Central memory CD8-positive, alpha-beta T cell (primary cell): ENCODE results near the gene CCDC149.

ENCODE experiments used
- ATAC-seq: fragments of 150-1000 bp; cut with Tn5 transposase; replicated peaks from 2 replicates; pipeline ENCODE4 v1.10.0; 2022; ENCODE audit warnings: mild to moderate bottlenecking, moderate FRiP score, moderate number of reproducible peaks; ENCODE audit not compliant: poor library complexity, severe bottlenecking; ENCODE audit errors: extremely low read depth
- DNase-seq, 2 donors: peaks; one replicate each; pipeline ENCODE4 v3.0.0; 2021; ENCODE audit warnings: low spot score in 2 of 2
- H3K27ac Mint-ChIP-seq: one replicate; pipeline ENCODE4 v1.8.0; 2022; ENCODE audit warnings: low read depth, mild to moderate bottlenecking, moderate library complexity, mixed read lengths
- H3K27me3 Mint-ChIP-seq: one replicate; pipeline ENCODE4 v1.8.0; 2022; ENCODE audit warnings: mixed read lengths
- H3K36me3 Mint-ChIP-seq: one replicate; pipeline ENCODE4 v1.8.0; 2022; ENCODE audit warnings: mild to moderate bottlenecking, moderate library complexity, mixed read lengths; ENCODE audit not compliant: insufficient read depth
- H3K4me1 Mint-ChIP-seq: one replicate; pipeline ENCODE4 v1.8.0; 2022; ENCODE audit warnings: mixed read lengths
- H3K4me3 Mint-ChIP-seq: one replicate; pipeline ENCODE4 v1.8.0; 2022; ENCODE audit warnings: mild to moderate bottlenecking, moderate library complexity, mixed read lengths
- H3K9me3 Mint-ChIP-seq: one replicate; pipeline ENCODE4 v1.8.0; 2022; ENCODE audit warnings: mixed read lengths

The CCDC149 gene

DNA sequence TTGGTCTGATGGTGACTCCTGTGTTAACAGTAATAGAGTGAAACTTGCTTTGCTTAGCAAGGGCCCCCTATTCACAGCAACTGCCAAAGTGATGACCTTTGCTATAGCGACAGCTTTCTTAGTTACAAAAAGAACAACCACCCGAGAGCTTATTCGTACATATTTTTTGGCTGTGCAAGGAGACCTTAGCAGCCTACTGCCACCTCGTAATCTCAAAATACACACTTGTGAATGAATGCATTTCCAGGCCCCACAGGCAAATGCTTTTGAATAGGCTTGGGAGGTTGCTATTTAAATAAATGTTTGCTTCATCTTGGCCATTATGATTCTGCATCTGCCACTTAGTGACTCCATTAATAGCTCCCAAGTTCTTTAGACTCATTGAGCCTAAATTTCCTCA is 47.4 kb downstream of the CCDC149 start:
- H3K27ac Mint-ChIP-seq = no peak overlapping the region
- no peak overlapping the region for H3K4me3 Mint-ChIP-seq
- H3K4me1 Mint-ChIP-seq = no peaks in the 10 kb centered on the region
- DNase-seq (no peak), ATAC-seq (no peak)
- H3K36me3 Mint-ChIP-seq = no peaks in the 10 kb centered on the region
- H3K9me3 Mint-ChIP-seq = peaks cover 6% of the 10 kb centered on the region
- peaks cover 3% of the 10 kb centered on the region for H3K27me3 Mint-ChIP-seq

- peaks cover 6% of the 10 kb centered on the region for H3K9me3 Mint-ChIP-seq
- H3K36me3 Mint-ChIP-seq = peaks cover 1% of the 10 kb centered on the region
- H3K27me3 Mint-ChIP-seq = peaks cover 19% of the 10 kb centered on the region
- H3K4me1 Mint-ChIP-seq = no peaks in the 10 kb centered on the region
- no peak for ATAC-seq
- no peak overlapping the region for H3K4me3 Mint-ChIP-seq
- H3K27ac Mint-ChIP-seq = no peak overlapping the region
- DNase-seq = no peak
Observed at GRCh38 chr4:24863799-24864198, 49.0 kb downstream of the CCDC149 start.

DNA sequence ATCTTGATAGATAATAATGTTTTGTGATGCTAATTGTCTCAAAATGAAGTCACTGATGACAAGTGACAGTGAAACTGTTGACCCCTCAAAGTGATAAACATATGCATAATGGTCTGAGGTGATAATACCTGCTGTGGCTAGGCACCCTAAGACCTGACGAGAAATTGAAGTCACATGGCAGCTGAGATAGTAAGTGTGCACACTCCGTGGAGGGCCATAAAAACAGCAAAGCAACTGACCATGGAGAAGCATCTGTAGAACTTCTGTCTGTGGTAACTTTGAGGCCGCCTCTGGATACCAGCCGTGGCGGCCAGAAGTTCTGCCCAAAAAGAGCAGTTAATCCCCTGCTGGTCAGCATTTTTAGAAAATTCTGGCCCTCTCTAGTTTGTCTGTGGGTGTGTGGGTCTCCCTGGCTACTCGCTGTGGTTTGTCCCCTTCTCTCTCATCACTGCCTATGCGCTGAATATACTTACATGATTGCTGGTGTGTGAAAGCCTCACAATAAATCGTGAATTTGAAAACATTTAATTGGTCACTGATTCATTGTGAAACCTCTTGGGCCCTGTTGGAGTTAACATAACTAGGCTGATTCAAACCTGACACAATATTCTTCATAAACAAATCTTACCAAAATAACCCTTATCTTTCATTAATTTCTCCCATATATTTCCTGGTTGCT is 50.6 kb downstream of the CCDC149 start:
- no peak for ATAC-seq
- H3K27ac Mint-ChIP-seq = no peak overlapping the region
- H3K4me1 Mint-ChIP-seq = no peaks in the 10 kb centered on the region
- peaks cover 28% of the 10 kb centered on the region for H3K27me3 Mint-ChIP-seq
- peaks cover 1% of the 10 kb centered on the region for H3K36me3 Mint-ChIP-seq
- no peak for DNase-seq
- H3K9me3 Mint-ChIP-seq = peaks cover 6% of the 10 kb centered on the region
- no peak overlapping the region for H3K4me3 Mint-ChIP-seq

DNA sequence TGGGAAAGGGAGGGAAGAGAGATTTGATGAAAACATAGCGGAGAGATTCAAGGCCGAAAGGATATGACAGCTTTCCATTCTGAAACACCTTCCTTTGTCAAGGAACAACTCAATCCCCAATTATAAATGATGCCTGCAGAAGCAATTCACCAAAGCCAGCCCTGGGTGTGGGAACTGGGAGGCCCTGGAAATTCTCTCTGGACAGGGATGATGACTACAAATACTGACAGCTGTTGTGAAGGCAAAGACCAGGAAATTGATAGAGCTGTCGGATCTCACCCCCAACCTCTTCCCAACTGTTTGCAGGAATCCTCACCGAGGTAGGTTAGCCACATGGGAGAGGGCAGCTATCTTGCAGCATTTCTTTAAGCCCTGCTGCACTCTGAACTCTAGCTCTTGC is 54.3 kb downstream of the CCDC149 start:
- ATAC-seq = no peak
- no peak for DNase-seq
- H3K27ac Mint-ChIP-seq = no peak overlapping the region
- no peak overlapping the region for H3K4me3 Mint-ChIP-seq
- peaks cover 34% of the 10 kb centered on the region for H3K27me3 Mint-ChIP-seq
- H3K36me3 Mint-ChIP-seq = peaks cover 1% of the 10 kb centered on the region
- H3K9me3 Mint-ChIP-seq = peaks cover 6% of the 10 kb centered on the region
- H3K4me1 Mint-ChIP-seq = no peaks in the 10 kb centered on the region

- Mint-ChIP-seq H3K27me3 (peaks cover 34% of the 10 kb centered on the region), H3K27ac (no peak overlapping the region)
- DNase-seq = no peak
Observed at GRCh38 chr4:24858026-24858425, 54.8 kb downstream of the CCDC149 start.

DNA sequence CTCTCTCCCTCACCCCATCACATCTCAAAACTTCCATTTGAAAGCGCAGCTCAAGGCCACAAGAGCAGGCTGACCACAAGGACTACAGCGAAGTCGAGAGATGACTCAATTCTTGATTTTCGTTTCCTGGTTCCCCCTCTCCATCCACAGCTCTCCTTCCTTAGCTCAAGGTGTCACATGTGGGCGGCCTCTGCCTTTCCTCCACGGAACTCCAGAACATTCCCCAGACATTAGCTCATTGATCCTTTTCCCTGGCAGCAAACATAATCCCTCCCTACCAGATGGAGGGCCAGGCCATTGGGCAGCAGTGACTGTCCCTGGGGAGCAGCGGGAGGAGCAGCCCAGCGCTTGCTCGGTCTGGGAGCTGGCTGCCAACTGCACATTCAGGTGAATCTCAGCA is 56.3 kb downstream of the CCDC149 start:
- ATAC-seq = no peak
- H3K9me3 Mint-ChIP-seq = peaks cover 6% of the 10 kb centered on the region
- H3K27ac Mint-ChIP-seq = no peak overlapping the region
- H3K4me1 Mint-ChIP-seq = no peaks in the 10 kb centered on the region
- no peak for DNase-seq
- H3K4me3 Mint-ChIP-seq = no peak overlapping the region
- H3K27me3 Mint-ChIP-seq = peaks cover 34% of the 10 kb centered on the region
- H3K36me3 Mint-ChIP-seq = peaks cover 1% of the 10 kb centered on the region

More at GRCh38 chr4:24858026-24858425, 54.8 kb downstream of the CCDC149 start:
- Mint-ChIP-seq H3K36me3 (peaks cover 1% of the 10 kb centered on the region), H3K9me3 (peaks cover 6% of the 10 kb centered on the region), H3K4me1 (no peaks in the 10 kb centered on the region), H3K4me3 (no peak overlapping the region)
- ATAC-seq = no peak

DNA sequence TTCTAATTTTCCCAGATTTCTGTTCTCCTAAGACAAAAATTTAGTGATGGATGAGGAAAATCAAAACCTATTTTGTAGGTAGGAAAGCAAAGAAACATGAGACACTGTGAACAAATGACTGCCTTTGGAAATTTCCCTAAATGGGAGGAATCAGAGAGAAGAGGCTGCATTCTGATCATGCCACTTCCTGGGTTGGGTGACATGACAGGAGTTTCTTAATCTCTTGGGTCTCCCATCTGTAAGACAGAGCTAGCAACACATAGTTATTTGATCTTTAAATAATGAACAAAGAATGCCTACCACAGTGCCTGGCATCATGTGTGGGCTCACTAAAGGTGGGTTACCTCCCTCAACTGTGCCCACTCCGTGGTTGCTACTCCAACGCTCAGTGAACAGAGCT is 57.1 kb downstream of the CCDC149 start:
- ATAC-seq = no peak
- no peak overlapping the region for H3K27ac Mint-ChIP-seq
- no peak overlapping the region for H3K4me3 Mint-ChIP-seq
- no peak for DNase-seq
- no peaks in the 10 kb centered on the region for H3K4me1 Mint-ChIP-seq
- H3K36me3 Mint-ChIP-seq = peaks cover 1% of the 10 kb centered on the region
- H3K27me3 Mint-ChIP-seq = peaks cover 34% of the 10 kb centered on the region
- H3K9me3 Mint-ChIP-seq = no peaks in the 10 kb centered on the region

GRCh38 chr4:24853142-24853541 is 59.7 kb downstream of the CCDC149 start:
- H3K36me3 Mint-ChIP-seq = no peaks in the 10 kb centered on the region
- no peak overlapping the region for H3K4me3 Mint-ChIP-seq
- DNase-seq (no peak), ATAC-seq (no peak)
- H3K27ac Mint-ChIP-seq = no peak overlapping the region
- H3K27me3 Mint-ChIP-seq = peaks cover 9% of the 10 kb centered on the region
- H3K4me1 Mint-ChIP-seq = no peaks in the 10 kb centered on the region
- no peaks in the 10 kb centered on the region for H3K9me3 Mint-ChIP-seq

GRCh38 chr4:24850674-24851073 is 62.2 kb downstream of the CCDC149 start:
- Mint-ChIP-seq H3K9me3 (no peaks in the 10 kb centered on the region), H3K4me3 (no peak overlapping the region), H3K4me1 (no peaks in the 10 kb centered on the region), H3K27me3 (no peaks in the 10 kb centered on the region), H3K27ac (no peak overlapping the region), H3K36me3 (no peaks in the 10 kb centered on the region)
- ATAC-seq = no peak
- no peak for DNase-seq

DNA sequence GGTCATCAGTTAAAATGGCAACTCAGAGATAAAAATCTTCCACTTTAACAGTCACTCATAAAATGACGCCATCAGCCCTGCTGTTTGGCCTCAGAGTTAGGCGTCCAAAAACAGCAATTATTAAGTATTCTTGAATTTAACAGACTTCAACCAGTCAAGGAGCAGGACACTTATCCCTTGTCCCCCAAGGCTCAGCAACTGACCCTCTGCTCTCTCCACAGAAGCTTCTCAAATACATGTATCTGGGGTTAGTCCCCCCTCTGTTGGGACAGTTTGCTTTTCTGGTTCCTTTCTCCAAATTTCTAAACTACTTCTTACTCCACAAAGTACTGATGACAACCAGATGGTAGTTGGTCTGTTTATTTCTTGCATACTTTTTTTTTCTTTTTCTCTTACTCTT is 63.1 kb downstream of the CCDC149 start:
- Mint-ChIP-seq H3K4me1 (no peaks in the 10 kb centered on the region), H3K27me3 (no peaks in the 10 kb centered on the region), H3K27ac (no peak overlapping the region), H3K4me3 (no peak overlapping the region), H3K9me3 (no peaks in the 10 kb centered on the region), H3K36me3 (no peaks in the 10 kb centered on the region)
- DNase-seq (no peak), ATAC-seq (no peak)

DNA sequence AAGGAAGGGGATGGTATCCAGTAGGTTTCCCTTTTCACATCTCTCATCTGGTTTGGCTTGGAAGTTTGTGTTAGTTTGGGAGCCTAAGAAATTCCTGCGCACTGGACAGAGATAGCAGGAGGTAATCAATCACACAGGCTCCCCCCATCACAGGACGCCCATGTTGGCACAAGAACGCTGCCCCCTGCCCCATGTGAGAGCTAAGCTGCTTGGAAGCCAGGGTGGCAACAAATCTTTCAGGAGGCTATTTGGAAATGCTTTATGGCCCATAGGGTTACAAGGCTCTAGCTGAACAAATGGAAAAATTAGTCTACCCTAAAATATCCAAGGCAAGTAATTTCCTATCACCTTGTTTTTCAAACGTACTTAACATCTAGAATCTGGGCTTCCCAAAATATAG is 63.5 kb downstream of the CCDC149 start:
- Mint-ChIP-seq H3K27ac (no peak overlapping the region), H3K9me3 (no peaks in the 10 kb centered on the region), H3K36me3 (no peaks in the 10 kb centered on the region), H3K4me1 (no peaks in the 10 kb centered on the region), H3K27me3 (no peaks in the 10 kb centered on the region), H3K4me3 (no peak overlapping the region)
- ATAC-seq (no peak), DNase-seq (no peak)

GRCh38 chr4:24846716-24847115 is 66.1 kb downstream of the CCDC149 start:
- ATAC-seq = no peak
- Mint-ChIP-seq H3K27me3 (no peaks in the 10 kb centered on the region), H3K36me3 (no peaks in the 10 kb centered on the region)

DNA sequence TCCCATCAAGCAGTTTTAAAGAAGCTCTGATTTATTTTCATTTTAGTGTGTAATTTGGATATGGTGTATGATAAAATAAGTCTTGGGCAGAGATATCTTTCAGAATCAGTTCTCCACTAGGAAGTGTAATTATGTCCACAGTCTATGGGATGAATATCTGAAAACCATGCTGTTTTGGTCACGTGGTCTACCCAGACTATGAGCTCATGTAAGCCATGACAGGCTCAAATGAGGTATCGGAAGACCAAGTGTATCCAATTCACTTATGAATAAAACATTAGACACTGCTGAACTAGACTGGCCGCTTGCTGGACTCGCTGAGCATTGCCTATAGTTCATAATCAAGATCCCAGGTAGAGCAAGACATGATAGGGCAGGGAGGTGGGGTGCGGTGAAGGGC is 66.9 kb downstream of the CCDC149 start:
- Mint-ChIP-seq H3K4me1 (no peaks in the 10 kb centered on the region), H3K27ac (no peak overlapping the region), H3K9me3 (no peaks in the 10 kb centered on the region), H3K27me3 (no peaks in the 10 kb centered on the region), H3K36me3 (no peaks in the 10 kb centered on the region), H3K4me3 (no peak overlapping the region)
- ATAC-seq (no peak), DNase-seq (no peak)

More at GRCh38 chr4:24846716-24847115, 66.1 kb downstream of the CCDC149 start:
- DNase-seq = no peak
- Mint-ChIP-seq H3K4me1 (no peaks in the 10 kb centered on the region), H3K4me3 (no peak overlapping the region), H3K9me3 (no peaks in the 10 kb centered on the region), H3K27ac (no peak overlapping the region)
